Measurements from ENCODE around the gene RASSF3. TPM values are rescaled to one million over a fixed set of nuclear protein-coding genes. Genes with fewer than 3 reads are reported as not detected.

Gene RASSF3, protein sequence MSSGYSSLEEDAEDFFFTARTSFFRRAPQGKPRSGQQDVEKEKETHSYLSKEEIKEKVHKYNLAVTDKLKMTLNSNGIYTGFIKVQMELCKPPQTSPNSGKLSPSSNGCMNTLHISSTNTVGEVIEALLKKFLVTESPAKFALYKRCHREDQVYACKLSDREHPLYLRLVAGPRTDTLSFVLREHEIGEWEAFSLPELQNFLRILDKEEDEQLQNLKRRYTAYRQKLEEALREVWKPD
- total RNA-seq (ENCODE audit: unreplicated experiment), result 43.5 TPM
- long read RNA-seq, result 0 reads

DNA sequence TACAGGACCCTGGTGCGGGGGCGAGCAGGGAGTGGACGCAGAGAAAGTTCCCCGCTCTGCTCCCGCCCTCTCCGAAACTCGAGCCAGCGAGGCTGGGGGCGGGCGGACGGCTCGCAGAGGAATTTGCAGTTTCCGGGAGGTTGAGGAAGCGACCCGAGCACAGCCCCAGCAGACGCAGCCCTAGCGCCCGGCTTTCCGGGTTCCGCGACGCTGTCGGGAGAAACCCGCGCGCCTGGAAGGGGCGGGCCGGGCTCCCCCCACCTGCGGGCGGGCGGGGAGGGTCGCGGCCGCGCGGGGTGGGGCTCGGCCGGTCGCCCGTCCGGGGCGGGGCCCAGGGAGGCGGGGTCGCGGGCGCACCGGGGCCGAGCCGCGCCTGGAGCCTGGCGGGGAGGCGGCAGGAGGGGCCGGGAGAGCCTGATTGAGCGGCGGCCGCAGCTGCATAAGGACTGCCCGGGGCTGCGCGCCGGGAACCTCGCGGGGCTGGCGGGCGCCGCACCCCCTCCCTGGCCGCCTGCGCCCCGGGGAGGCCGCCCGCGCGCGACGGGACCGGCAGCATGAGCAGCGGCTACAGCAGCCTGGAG is at the start of gene RASSF3:
Gene RASSF3, plus strand, starts transcription at position 417 of the 581 bp plus-strand sequence. Its CDS starts 138 bp downstream, at position 555.
- DNase-seq (ENCODE audit: low spot score), result peak; percentile 85
- peak within 1 kb of the TSS; percentile 96 for H3K27ac Mint-ChIP-seq (ENCODE audit: unreplicated experiment)
- H3K27me3 Mint-ChIP-seq (ENCODE audit: unreplicated experiment), result peaks cover 10% of the 10 kb centered on the region
- TF ChIP-seq, protein P1, sequence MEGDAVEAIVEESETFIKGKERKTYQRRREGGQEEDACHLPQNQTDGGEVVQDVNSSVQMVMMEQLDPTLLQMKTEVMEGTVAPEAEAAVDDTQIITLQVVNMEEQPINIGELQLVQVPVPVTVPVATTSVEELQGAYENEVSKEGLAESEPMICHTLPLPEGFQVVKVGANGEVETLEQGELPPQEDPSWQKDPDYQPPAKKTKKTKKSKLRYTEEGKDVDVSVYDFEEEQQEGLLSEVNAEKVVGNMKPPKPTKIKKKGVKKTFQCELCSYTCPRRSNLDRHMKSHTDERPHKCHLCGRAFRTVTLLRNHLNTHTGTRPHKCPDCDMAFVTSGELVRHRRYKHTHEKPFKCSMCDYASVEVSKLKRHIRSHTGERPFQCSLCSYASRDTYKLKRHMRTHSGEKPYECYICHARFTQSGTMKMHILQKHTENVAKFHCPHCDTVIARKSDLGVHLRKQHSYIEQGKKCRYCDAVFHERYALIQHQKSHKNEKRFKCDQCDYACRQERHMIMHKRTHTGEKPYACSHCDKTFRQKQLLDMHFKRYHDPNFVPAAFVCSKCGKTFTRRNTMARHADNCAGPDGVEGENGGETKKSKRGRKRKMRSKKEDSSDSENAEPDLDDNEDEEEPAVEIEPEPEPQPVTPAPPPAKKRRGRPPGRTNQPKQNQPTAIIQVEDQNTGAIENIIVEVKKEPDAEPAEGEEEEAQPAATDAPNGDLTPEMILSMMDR (IDR thresholded peaks at IDR 0.05; ENCODE audit: unreplicated experiment), result no peak
- H3K4me3 Mint-ChIP-seq (ENCODE audit: unreplicated experiment), result peak within 1 kb of the TSS; percentile 98
- H3K36me3 Mint-ChIP-seq (ENCODE audit: low read depth, unreplicated experiment), result peaks cover 13% of the 10 kb centered on the region
- peaks cover 27% of the 10 kb centered on the region for H3K4me1 Mint-ChIP-seq (ENCODE audit: unreplicated experiment)
- no peaks in the 10 kb centered on the region for H3K9me3 Mint-ChIP-seq (ENCODE audit: unreplicated experiment)

DNA sequence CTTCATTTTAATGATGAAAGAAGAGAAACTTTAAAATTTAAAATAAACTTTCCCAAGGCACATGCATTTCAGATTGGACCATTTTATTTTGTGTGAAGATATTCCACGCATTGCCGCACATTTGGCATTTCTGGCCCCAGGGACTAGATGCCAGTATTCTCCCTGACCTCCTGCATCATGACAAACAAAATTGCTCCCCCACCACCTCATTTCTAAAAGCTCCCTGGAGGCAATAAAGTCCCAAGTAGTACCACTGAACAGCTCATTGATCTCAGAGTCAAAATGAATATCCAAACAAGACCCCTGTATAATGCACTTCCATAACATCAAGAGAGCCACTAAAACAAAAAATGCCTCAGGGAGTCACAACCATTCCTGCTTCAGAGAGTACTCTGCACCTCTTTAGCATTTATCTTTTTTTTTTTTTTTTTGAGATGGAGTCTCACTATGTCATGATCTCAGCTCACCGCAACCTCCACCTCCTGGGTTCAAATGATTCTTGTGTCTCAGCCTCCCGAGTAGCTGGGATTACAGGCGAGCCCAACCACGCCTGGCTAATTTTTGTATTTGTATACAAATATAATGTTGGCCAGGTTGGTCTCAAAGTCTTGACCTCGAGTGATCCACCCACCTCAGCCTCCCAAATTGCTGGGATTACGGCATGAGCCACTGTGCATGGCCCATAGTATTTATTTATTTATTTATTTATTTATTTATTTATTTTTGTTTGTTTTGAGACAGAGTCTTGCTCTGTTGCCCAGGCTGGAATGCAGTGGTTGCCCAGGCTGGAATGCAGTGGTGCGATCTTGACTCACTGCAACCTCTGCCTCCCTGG is 48.8 kb upstream of the RASSF3 start:
- TF ChIP-seq, protein P1 (IDR thresholded peaks at IDR 0.05; ENCODE audit: unreplicated experiment), result no peak
- Mint-ChIP-seq H3K4me1 (ENCODE audit: unreplicated experiment) (peaks cover under 1% of the 10 kb centered on the region), H3K4me3 (ENCODE audit: unreplicated experiment) (no peak overlapping the region), H3K27me3 (ENCODE audit: unreplicated experiment) (no peaks in the 10 kb centered on the region), H3K36me3 (ENCODE audit: low read depth, unreplicated experiment) (no peaks in the 10 kb centered on the region), H3K9me3 (ENCODE audit: unreplicated experiment) (no peaks in the 10 kb centered on the region), H3K27ac (ENCODE audit: unreplicated experiment) (no peak overlapping the region)
- no peak for DNase-seq (ENCODE audit: low spot score)

DNA sequence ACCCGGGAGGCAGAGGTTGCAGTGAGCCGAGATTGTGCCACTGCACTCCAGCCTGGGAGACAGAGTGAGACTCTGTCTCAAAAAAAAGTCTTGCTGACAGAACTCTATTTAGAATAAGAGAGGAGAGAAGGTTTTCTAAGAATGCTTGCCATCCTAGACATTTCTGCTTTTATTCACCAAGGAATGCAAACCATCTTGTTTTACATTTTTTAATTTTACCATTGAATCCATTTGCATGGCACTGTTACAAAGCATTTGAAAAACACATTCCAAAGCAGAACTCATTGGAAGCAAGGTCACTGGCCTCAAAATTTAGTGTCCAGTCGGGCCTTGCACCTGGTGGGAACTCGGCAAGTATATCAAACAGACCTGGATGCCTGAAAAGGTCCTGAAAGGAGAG is 44.2 kb upstream of the RASSF3 start:
- TF ChIP-seq, protein P1 (IDR thresholded peaks at IDR 0.05; ENCODE audit: unreplicated experiment), result no peak
- Mint-ChIP-seq H3K27me3 (ENCODE audit: unreplicated experiment) (peaks cover 3% of the 10 kb centered on the region), H3K36me3 (ENCODE audit: low read depth, unreplicated experiment) (peaks cover 4% of the 10 kb centered on the region), H3K27ac (ENCODE audit: unreplicated experiment) (no peak overlapping the region), H3K4me1 (ENCODE audit: unreplicated experiment) (peaks cover 19% of the 10 kb centered on the region), H3K4me3 (ENCODE audit: unreplicated experiment) (no peak overlapping the region), H3K9me3 (ENCODE audit: unreplicated experiment) (no peaks in the 10 kb centered on the region)
- no peak for DNase-seq (ENCODE audit: low spot score)

DNA sequence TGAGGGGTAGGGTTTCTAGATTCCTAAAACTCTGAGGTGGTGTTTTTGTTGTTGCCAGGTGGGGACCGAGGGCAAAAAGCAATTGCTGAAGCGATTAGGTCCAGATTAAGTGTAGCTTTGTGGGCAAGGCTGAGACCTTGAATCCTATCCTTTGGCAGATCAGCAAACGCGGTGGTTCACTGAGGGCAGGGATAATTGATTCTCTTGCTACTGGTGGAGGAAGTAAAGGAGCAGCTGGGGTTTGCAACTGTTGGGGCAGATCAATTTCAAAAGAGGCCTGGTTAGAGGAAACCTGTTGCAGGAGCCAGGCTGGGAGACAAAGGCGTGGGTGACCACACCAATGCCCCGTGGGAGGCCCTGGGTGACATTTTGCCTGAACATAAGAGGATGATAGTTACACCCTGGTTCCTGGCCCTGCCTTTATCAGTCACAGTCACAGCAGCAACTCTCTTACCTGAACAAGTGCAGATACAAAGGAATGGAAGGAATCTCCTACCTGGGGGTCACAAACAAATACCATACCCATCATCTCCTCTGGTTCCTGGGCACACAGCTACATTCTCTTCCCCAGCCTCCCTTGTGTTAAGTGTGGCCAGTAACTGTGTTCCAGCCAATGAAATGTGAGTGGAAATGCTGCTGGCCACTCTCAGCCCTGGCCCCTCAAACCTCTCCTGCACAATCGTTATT is 43.3 kb upstream of the RASSF3 start:
- Mint-ChIP-seq H3K4me1 (ENCODE audit: unreplicated experiment) (peaks cover 19% of the 10 kb centered on the region), H3K36me3 (ENCODE audit: low read depth, unreplicated experiment) (peaks cover 4% of the 10 kb centered on the region), H3K4me3 (ENCODE audit: unreplicated experiment) (peak overlapping the region; percentile 47), H3K27ac (ENCODE audit: unreplicated experiment) (no peak overlapping the region), H3K27me3 (ENCODE audit: unreplicated experiment) (peaks cover 3% of the 10 kb centered on the region), H3K9me3 (ENCODE audit: unreplicated experiment) (no peaks in the 10 kb centered on the region)
- TF ChIP-seq, protein P1 (IDR thresholded peaks at IDR 0.05; ENCODE audit: unreplicated experiment), result no peak
- DNase-seq (ENCODE audit: low spot score), result no peak
